ENCODE measurements around the gene KSR1. TPM values are rescaled to one million over a fixed set of nuclear protein-coding genes. Genes with fewer than 3 reads are reported as not detected.

Gene KSR1
- total and polyA plus RNA-seq, 9 of the 15 experiments (the other 6 are each of a cell fraction or from before 2014, with no cell fraction given), result 1.4 to 51.7 (median 18.4) TPM

DNA sequence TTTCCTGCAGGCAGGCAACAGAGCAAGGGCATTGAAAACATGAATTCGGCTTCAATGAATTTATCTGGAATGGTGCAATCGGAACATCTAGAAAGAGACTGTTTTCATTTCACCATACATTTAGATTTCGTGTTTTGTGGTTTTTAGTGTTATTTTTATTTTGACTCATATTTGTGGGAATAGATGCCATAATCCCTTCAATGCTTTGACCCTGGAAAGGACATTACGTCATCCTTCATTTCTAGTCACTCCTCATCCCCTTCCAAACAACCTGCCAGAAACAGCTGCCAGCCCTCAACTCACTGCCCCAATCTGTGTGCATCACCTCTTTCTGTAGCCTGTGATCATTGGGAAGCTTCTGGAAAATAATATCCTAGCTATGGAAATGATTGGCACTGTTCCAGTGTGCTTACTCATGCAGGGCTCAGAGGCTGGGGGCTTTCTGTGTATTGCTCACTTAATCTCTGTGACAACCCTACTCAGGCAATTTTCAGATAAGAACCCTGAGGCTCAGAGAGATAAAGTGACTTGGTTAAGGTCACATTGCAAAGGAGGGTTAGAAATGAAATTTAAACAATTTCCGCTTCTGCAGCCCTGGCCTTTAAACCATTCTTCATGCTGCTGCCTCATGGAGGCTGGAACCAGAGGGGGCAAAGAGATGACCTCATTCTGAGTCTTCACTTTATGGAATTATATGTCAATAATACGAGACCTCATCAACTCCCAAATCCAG is 9.5 kb upstream of the KSR1 start:
- CTCF ChIA-PET (ENCODE audit: low intra/inter-chr PET ratio), result no interaction called here
- Histone ChIP-seq H3K9me3 (replicated peaks; ENCODE audit: control insufficient read depth, insufficient read depth, low read depth, low read length) (no peaks in the 10 kb centered on the region), H3K79me2 (ENCODE audit: control insufficient read depth, insufficient read depth, low read length) (no peaks in the 10 kb centered on the region), H3K4me2 (ENCODE audit: insufficient read depth, low read length) (peak overlapping the region; percentile 67), H4K20me1 (replicated peaks; ENCODE audit: control insufficient read depth, insufficient read depth, low read length) (no peaks in the 10 kb centered on the region), H2AFZ (ENCODE audit: low read depth, low read length) (peak overlapping the region; percentile 67; the same call in 1 of the 2 replicates), H3K4me1 (replicated peaks in 1 of 2; ENCODE audit: control insufficient read depth in 2 of 2, insufficient read depth in 2 of 2, low read length in 2 of 2) (peaks cover 37 to 46% of the 10 kb centered on the region in 2 experiments; a peak in 4 of 5 replicates), H3K9ac (ENCODE audit: insufficient read depth in 1 of 2, low read depth in 2 of 2, low read length in 2 of 2) (peak overlapping the region in 1 of 2 experiments; percentile 36; a peak in 1 of 4 replicates), H3K27ac (ENCODE audit: extremely low read depth, low read depth, low read length) (peak overlapping the region; percentile 68), H3K36me3 (ENCODE audit: control insufficient read depth, insufficient read depth, low read length) (no peaks in the 10 kb centered on the region), H3K4me3 (no peak overlapping the region), H3K27me3 (ENCODE audit: control insufficient read depth in 2 of 2, insufficient read depth in 2 of 2, low read length in 2 of 2) (no peaks in the 10 kb centered on the region), H3K9me1 (ENCODE audit: control insufficient read depth, insufficient read depth, low read length) (no peaks in the 10 kb centered on the region)
- 10% methylated on average over 6 of the region's 6 CpGs for WGBS (ENCODE audit: insufficient coverage, low coverage, missing lambda C conversion rate)
- POLR2A ChIA-PET, result interaction anchor here (0.6 to 1.3 kb wide), 6 partner anchors 9 to 272 kb away, joined by 3 to 6 read pairs (median 4); no protein-coding TSS in a partner anchor
- intact Hi-C loops (cut with micrococcal nuclease) (no loop called here), in situ Hi-C loops (cut with MboI) (no loop called here)
- peak; percentile 79 for ATAC-seq
- peak; percentile 98 for FAIRE-seq
- no TSS peak for BruUV-seq (replicated peaks)
- DNase-seq (ENCODE audit: extremely low read depth in 1 of 4, low spot score in 3 of 4), result peak; percentile 56 to 92 (median 68)
- TF ChIP-seq BRCA1 (IDR thresholded peaks at IDR 0.05) (no peak), BRCA1 (CRISPR knock-in tag; IDR thresholded peaks at IDR 0.05) (no peak), NR2F6 (CRISPR knock-in tag; IDR thresholded peaks at IDR 0.05) (no peak), ZFP36 (IDR thresholded peaks at IDR 0.05; ENCODE audit: low read depth, low read length, partially characterized antibody) (peak; percentile 69), NR4A1 (CRISPR knock-in tag; IDR thresholded peaks at IDR 0.05) (no peak), NR4A1 (tag; IDR thresholded peaks at IDR 0.05) (no peak), STAT5B (CRISPR knock-in tag; IDR thresholded peaks at IDR 0.05) (no peak), ILF3 (IDR thresholded peaks at IDR 0.05; ENCODE audit: borderline replicate concordance) (no peak), ATF7 (IDR thresholded peaks at IDR 0.05) (peak; percentile 99), TCF3 (CRISPR knock-in tag; IDR thresholded peaks at IDR 0.05) (peak; percentile 82), ZNF23 (CRISPR knock-in tag; IDR thresholded peaks at IDR 0.05) (no peak), SLC30A9 (CRISPR knock-in tag; IDR thresholded peaks at IDR 0.05) (no peak), PHF21A (IDR thresholded peaks at IDR 0.05; ENCODE audit: borderline replicate concordance, low read depth) (no peak), CBFA2T3 (IDR thresholded peaks at IDR 0.05) (peak; percentile 95), HCFC1 (IDR thresholded peaks at IDR 0.05; ENCODE audit: low read depth, low read length) (no peak)
- TF ChIP-seq, protein P1, sequence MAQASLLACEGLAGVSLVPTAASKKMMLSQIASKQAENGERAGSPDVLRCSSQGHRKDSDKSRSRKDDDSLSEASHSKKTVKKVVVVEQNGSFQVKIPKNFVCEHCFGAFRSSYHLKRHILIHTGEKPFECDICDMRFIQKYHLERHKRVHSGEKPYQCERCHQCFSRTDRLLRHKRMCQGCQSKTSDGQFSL (CRISPR knock-in tag; IDR thresholded peaks at IDR 0.05), result no peak
- TF ChIP-seq, protein P1 (tag; IDR thresholded peaks at IDR 0.05), result no peak
- TF ChIP-seq, protein P2, sequence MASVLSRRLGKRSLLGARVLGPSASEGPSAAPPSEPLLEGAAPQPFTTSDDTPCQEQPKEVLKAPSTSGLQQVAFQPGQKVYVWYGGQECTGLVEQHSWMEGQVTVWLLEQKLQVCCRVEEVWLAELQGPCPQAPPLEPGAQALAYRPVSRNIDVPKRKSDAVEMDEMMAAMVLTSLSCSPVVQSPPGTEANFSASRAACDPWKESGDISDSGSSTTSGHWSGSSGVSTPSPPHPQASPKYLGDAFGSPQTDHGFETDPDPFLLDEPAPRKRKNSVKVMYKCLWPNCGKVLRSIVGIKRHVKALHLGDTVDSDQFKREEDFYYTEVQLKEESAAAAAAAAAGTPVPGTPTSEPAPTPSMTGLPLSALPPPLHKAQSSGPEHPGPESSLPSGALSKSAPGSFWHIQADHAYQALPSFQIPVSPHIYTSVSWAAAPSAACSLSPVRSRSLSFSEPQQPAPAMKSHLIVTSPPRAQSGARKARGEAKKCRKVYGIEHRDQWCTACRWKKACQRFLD (CRISPR knock-in tag; IDR thresholded peaks at IDR 0.05), result 0 out of 2 replicates have a peak, but pooled peaks have one; percentile 52
- TF ChIP-seq, protein P3, sequence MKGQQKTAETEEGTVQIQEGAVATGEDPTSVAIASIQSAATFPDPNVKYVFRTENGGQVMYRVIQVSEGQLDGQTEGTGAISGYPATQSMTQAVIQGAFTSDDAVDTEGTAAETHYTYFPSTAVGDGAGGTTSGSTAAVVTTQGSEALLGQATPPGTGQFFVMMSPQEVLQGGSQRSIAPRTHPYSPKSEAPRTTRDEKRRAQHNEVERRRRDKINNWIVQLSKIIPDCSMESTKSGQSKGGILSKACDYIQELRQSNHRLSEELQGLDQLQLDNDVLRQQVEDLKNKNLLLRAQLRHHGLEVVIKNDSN (CRISPR knock-in tag; IDR thresholded peaks at IDR 0.05), result no peak
- TF ChIP-seq, protein P4, sequence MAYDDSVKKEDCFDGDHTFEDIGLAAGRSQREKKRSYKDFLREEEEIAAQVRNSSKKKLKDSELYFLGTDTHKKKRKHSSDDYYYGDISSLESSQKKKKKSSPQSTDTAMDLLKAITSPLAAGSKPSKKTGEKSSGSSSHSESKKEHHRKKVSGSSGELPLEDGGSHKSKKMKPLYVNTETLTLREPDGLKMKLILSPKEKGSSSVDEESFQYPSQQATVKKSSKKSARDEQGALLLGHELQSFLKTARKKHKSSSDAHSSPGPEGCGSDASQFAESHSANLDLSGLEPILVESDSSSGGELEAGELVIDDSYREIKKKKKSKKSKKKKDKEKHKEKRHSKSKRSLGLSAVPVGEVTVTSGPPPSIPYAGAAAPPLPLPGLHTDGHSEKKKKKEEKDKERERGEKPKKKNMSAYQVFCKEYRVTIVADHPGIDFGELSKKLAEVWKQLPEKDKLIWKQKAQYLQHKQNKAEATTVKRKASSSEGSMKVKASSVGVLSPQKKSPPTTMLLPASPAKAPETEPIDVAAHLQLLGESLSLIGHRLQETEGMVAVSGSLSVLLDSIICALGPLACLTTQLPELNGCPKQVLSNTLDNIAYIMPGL (CRISPR knock-in tag; IDR thresholded peaks at IDR 0.05), result no peak
